ENCODE results near the gene GP5. TPM values are rescaled to one million over a fixed set of nuclear protein-coding genes. Genes with fewer than 3 reads are reported as not detected.

GP5 gene
- total RNA-seq, 2 donors from 2014 or later, result 0.11 TPM; not detected in 1

- no peak overlapping the region for H3K9ac ChIP-seq (ENCODE audit: low read depth in 2 of 2, low read length in 2 of 2)
- no peak overlapping the region for H3K4me3 ChIP-seq
- H3K27ac ChIP-seq, result no peak overlapping the region
- no peak for TF ChIP-seq CTCF (IDR thresholded peaks at IDR 0.05)
- H3K4me1 ChIP-seq, result no peaks in the 10 kb centered on the region
- no peak for DNase-seq
- H3K36me3 ChIP-seq, result no peaks in the 10 kb centered on the region
- H3K27me3 ChIP-seq, result no peaks in the 10 kb centered on the region
- no peaks in the 10 kb centered on the region for H3K9me3 ChIP-seq
- intact Hi-C loops (cut with DNase I), result no loop called here
These were observed 44.8 kb downstream of the GP5 start for GRCh38 chr3:194354315-194354714.

GRCh38 chr3:194352667-194353246 lies 46.3 kb downstream of the GP5 start:
- no peak for DNase-seq

GRCh38 chr3:194351952-194352536 lies 47.0 kb downstream of the GP5 start:
- no peak for TF ChIP-seq CTCF (IDR thresholded peaks at IDR 0.05)

More at GRCh38 chr3:194352667-194353246, 46.3 kb downstream of the GP5 start:
- no peaks in the 10 kb centered on the region for H3K27me3 ChIP-seq
- no peaks in the 10 kb centered on the region for H3K36me3 ChIP-seq
- H3K4me1 ChIP-seq, result no peaks in the 10 kb centered on the region
- H3K4me3 ChIP-seq, result no peak overlapping the region
- H3K27ac ChIP-seq, result no peak overlapping the region
- intact Hi-C loops (cut with DNase I), result no loop called here
- H3K9ac ChIP-seq (ENCODE audit: low read depth in 2 of 2, low read length in 2 of 2), result no peak overlapping the region
- TF ChIP-seq CTCF (IDR thresholded peaks at IDR 0.05), result no peak
- no peaks in the 10 kb centered on the region for H3K9me3 ChIP-seq

GRCh38 chr3:194351080-194351672 lies 47.9 kb downstream of the GP5 start, which contains the start of gene CPN2:
TSS of gene CPN2 (minus strand) at chr3:194351328. CDS start at chr3:194342702, 8,626 bp downstream.
- DNase-seq, result no peak
- TF ChIP-seq CTCF (IDR thresholded peaks at IDR 0.05), result no peak
- Histone ChIP-seq H3K27me3 (no peaks in the 10 kb centered on the region), H3K27ac (no peak within 1 kb of the TSS), H3K4me3 (no peak within 1 kb of the TSS), H3K36me3 (no peaks in the 10 kb centered on the region), H3K4me1 (no peaks in the 10 kb centered on the region), H3K9me3 (no peaks in the 10 kb centered on the region), H3K9ac (ENCODE audit: low read depth in 2 of 2, low read length in 2 of 2) (no peak within 1 kb of the TSS)
- intact Hi-C loops (cut with DNase I), result no loop called here

More at GRCh38 chr3:194351952-194352536, 47.0 kb downstream of the GP5 start:
- H3K27me3 ChIP-seq, result no peaks in the 10 kb centered on the region
- DNase-seq, result no peak
- no peak overlapping the region for H3K27ac ChIP-seq
- intact Hi-C loops (cut with DNase I), result no loop called here
- no peak overlapping the region for H3K4me3 ChIP-seq
- no peaks in the 10 kb centered on the region for H3K9me3 ChIP-seq
- H3K9ac ChIP-seq (ENCODE audit: low read depth in 2 of 2, low read length in 2 of 2), result no peak overlapping the region
- no peaks in the 10 kb centered on the region for H3K4me1 ChIP-seq
- no peaks in the 10 kb centered on the region for H3K36me3 ChIP-seq

- H3K4me3 ChIP-seq, result no peak overlapping the region
- no peaks in the 10 kb centered on the region for H3K27me3 ChIP-seq
- TF ChIP-seq CTCF (IDR thresholded peaks at IDR 0.05), result no peak
- H3K9me3 ChIP-seq, result no peaks in the 10 kb centered on the region
- intact Hi-C loops (cut with DNase I), result no loop called here
- H3K9ac ChIP-seq (ENCODE audit: low read depth in 2 of 2, low read length in 2 of 2), result no peak overlapping the region
- no peak for DNase-seq
- H3K4me1 ChIP-seq, result no peaks in the 10 kb centered on the region
- H3K27ac ChIP-seq, result no peak overlapping the region
- H3K36me3 ChIP-seq, result no peaks in the 10 kb centered on the region
These were observed 48.4 kb downstream of the GP5 start for GRCh38 chr3:194350726-194351071.

Data from colonic mucosa (tissue), 4 donors.